Measurements from ENCODE around the gene PURA. TPM values are rescaled to one million over a fixed set of nuclear protein-coding genes. Genes with fewer than 3 reads are reported as not detected.

PURA gene
- total and polyA plus RNA-seq, 2 of the 4 experiments (the other 2 are of a cell fraction) = 3.8 to 5.6 TPM

- Histone ChIP-seq H4K20me1 (ENCODE audit: insufficient read depth, low read length) (0 out of 2 replicates have a peak, but pooled peaks cover 3% of the 10 kb centered on the region), H3K4me2 (ENCODE audit: low read depth, low read length) (no peak overlapping the region), H3K9me1 (ENCODE audit: insufficient read depth, low read length) (no peaks in the 10 kb centered on the region; the same call in 1 of the 2 replicates), H2BK120ac (ENCODE audit: low read depth, low read length) (no peak overlapping the region), H3K4me1 (ENCODE audit: control insufficient read depth, insufficient read depth, low read length) (peaks cover 4% of the 10 kb centered on the region), H3K9ac (ENCODE audit: low read depth, low read length) (no peak overlapping the region), H3K27me3 (ENCODE audit: control insufficient read depth, insufficient read depth, low read length) (peaks cover 4% of the 10 kb centered on the region), H2BK15ac (ENCODE audit: low read depth, low read length) (no peak overlapping the region), H4K91ac (ENCODE audit: insufficient read depth, low read depth, low read length) (no peak overlapping the region), H3K4ac (ENCODE audit: low read depth, low read length) (no peak overlapping the region), H3K18ac (ENCODE audit: low read depth, low read length) (no peak overlapping the region), H4K5ac (ENCODE audit: low read depth, low read length) (no peak overlapping the region), H3K9me3 (ENCODE audit: control insufficient read depth, insufficient read depth, low read length) (no peaks in the 10 kb centered on the region), H2AFZ (replicated peaks; ENCODE audit: low read length, poor library complexity) (no peak overlapping the region), H2AK9ac (replicated peaks; ENCODE audit: low read depth, low read length, poor library complexity) (no peak overlapping the region), H3K4me3 (ENCODE audit: insufficient read depth, low read depth, low read length) (no peak overlapping the region), H2BK5ac (ENCODE audit: low read depth, low read length, poor library complexity, severe bottlenecking) (no peak overlapping the region), H2AK5ac (ENCODE audit: low read depth, low read length) (no peak overlapping the region), H3K23ac (ENCODE audit: low read depth, low read length) (no peak overlapping the region), H3K79me1 (ENCODE audit: low read depth in 1 of 2, low read length in 2 of 2) (peaks cover 3 to 21% of the 10 kb centered on the region in 2 experiments; a peak in 3 of 4 replicates), H3K27ac (ENCODE audit: insufficient read depth, low read length) (no peak overlapping the region), H4K8ac (ENCODE audit: low read depth in 2 of 2, low read length in 2 of 2) (no peak overlapping the region), H3K56ac (ENCODE audit: extremely low read depth, insufficient read depth, low read length) (no peak overlapping the region), H3K36me3 (ENCODE audit: control insufficient read depth, insufficient read depth, low read length) (no peaks in the 10 kb centered on the region), H3K14ac (replicated peaks; ENCODE audit: low read depth, low read length) (no peak overlapping the region), H2BK20ac (ENCODE audit: low read depth, low read length) (no peak overlapping the region)
- DNase-seq (no peak), ATAC-seq (ENCODE audit: low read depth) (no peak)
- no peak for TF ChIP-seq USF2 (IDR thresholded peaks at IDR 0.05; ENCODE audit: low read depth, low read length)
- TF ChIP-seq CTCF (conservative IDR thresholded peaks at IDR 0.05; ENCODE audit: low read depth, low read length) = no peak
- no peak for TF ChIP-seq FOS (IDR thresholded peaks at IDR 0.05; ENCODE audit: low read depth, low read length)
- no peak for TF ChIP-seq RAD21 (IDR thresholded peaks at IDR 0.05; ENCODE audit: low read length)
- peak; percentile 96 for TF ChIP-seq CEBPB (IDR thresholded peaks at IDR 0.05; ENCODE audit: low read depth, low read length)
- no CpG with 5 or more reads among the region's 5 CpGs for WGBS, 2 experiments (ENCODE audit: extremely low coverage in 2 of 2, insufficient read length in 1 of 2)
- in situ Hi-C loops (cut with MboI; ENCODE audit: low sequenced_read_pairs) (loop anchor here (25.0 kb wide), 1 partner anchor 469 kb away; the partner anchor contains the start of gene CXXC5), intact Hi-C loops (cut with micrococcal nuclease) (no loop called here), dilution Hi-C loops (cut with HindIII; ENCODE audit: low sequenced_read_pairs, unreplicated experiment) (no loop called here)
- CTCF ChIA-PET = interaction anchor here (0.7 kb wide), 1 partner anchor 10 kb away, joined by 4 read pairs; no protein-coding TSS in a partner anchor
- BruUV-seq (replicated peaks) = no TSS peak
- POLR2A ChIA-PET (ENCODE audit: unreplicated experiment) = no interaction called here
Measured at GRCh38 chr5:140106101-140106500, 7.8 kb upstream of the PURA start.
